GM21737 (cell line): ENCODE data around the gene FGG.

ENCODE experiments used
- ATAC-seq: cut with Tn5 transposase; IDR thresholded peaks from one replicate; pipeline ENCODE4 v1.9.1; 2021; ENCODE audit warnings: mild to moderate bottlenecking, moderate library complexity; ENCODE audit not compliant: unreplicated experiment

FGG gene

DNA sequence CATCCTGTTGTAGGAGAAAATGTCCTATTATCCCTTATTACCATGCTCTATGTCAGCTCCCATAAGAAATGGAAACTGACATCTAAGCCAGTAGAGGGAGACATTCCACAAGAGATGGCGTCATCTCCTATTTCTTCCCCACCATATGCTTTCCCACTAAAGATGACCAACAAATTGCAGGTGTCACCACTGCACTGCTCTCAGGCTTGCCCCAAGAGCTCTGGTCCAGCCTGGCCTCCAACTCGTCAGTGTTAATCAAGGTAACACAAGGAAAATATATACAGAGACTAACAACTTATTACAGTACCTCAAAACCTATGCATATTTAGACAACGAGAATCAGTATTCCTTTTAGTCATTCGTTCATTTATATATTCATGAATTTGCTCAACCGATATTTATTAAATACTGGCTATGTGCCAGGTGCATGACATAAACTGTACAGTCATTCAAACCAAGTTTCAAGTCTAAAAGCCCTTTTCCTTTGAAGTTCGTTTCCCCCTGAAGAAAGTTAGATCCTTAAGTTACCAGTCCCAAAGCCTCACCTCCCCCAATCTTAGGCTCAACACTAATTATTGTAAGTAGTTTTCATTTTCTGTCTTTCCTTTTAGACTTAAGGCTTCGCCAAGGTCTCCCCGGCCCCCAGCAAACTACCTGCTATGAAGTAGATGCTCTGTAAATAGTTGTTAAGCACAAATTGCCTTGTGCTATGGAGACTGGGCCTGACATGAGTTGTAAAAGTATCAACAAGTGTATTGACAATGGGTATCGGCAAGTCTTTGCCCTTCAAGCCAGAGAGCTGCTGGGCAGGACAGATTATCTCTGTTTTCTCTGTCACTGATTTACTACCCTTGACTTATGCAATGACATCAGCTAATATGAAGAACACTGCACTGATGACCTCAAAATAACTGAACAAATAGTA, 52.7 kb downstream of the FGG start:
- ATAC-seq, result peak; percentile 69

- ATAC-seq, result peak; percentile 21
Observed at GRCh38 chr4:154559141-154559493, 53.3 kb downstream of the FGG start.
